Measurements from ENCODE around the gene KAZN.

- TF ChIP-seq RAD21 (IDR thresholded peaks at IDR 0.05; ENCODE audit: low read length): no peak
- TF ChIP-seq EZH2phosphoT487 (IDR thresholded peaks at IDR 0.05; ENCODE audit: borderline replicate concordance, low read depth): no peak
- no peak for TF ChIP-seq RFX5 (IDR thresholded peaks at IDR 0.05; ENCODE audit: low read length)
Observed at GRCh38 chr1:14842891-14843290, 244.4 kb downstream of the KAZN start.
